ENCODE results near the gene RAB36. TPM values are rescaled to one million over a fixed set of nuclear protein-coding genes. Genes with fewer than 3 reads are reported as not detected.

The RAB36 gene
- total RNA-seq, 2 experiments from 2014 or later: 0.20 to 0.22 TPM

- H3K9me3 Mint-ChIP-seq: no peaks in the 10 kb centered on the region
- intact Hi-C loops (cut with micrococcal nuclease): no loop called here
- ChIA-PET CTCF (no interaction called here), POLR2A (no interaction called here)
- no peak overlapping the region for H3K4me3 Mint-ChIP-seq
- ATAC-seq (no peak), DNase-seq (no peak)
- H3K27ac Mint-ChIP-seq: no peak overlapping the region
- H3K36me3 Mint-ChIP-seq (ENCODE audit: low read depth): no peaks in the 10 kb centered on the region
- no peaks in the 10 kb centered on the region for H3K27me3 Mint-ChIP-seq
- TF ChIP-seq CTCF (IDR thresholded peaks at IDR 0.05): no peak
- no peaks in the 10 kb centered on the region for H3K4me1 Mint-ChIP-seq (ENCODE audit: low read depth)
Measured at GRCh38 chr22:23158516-23159290, 13.4 kb downstream of the RAB36 start.

GRCh38 chr22:23159291-23159630 lies 14.0 kb downstream of the RAB36 start:
- no peak overlapping the region for H3K27ac Mint-ChIP-seq
- H3K9me3 Mint-ChIP-seq: no peaks in the 10 kb centered on the region
- no peaks in the 10 kb centered on the region for H3K36me3 Mint-ChIP-seq (ENCODE audit: low read depth)
- intact Hi-C loops (cut with micrococcal nuclease): no loop called here
- ATAC-seq: no peak
- ChIA-PET POLR2A (no interaction called here), CTCF (no interaction called here)
- no peaks in the 10 kb centered on the region for H3K27me3 Mint-ChIP-seq
- no peak overlapping the region for H3K4me3 Mint-ChIP-seq
- TF ChIP-seq CTCF (IDR thresholded peaks at IDR 0.05): no peak
- H3K4me1 Mint-ChIP-seq (ENCODE audit: low read depth): no peaks in the 10 kb centered on the region
- no peak for DNase-seq

GRCh38 chr22:23161029-23161428 lies 15.8 kb downstream of the RAB36 start:
- no peaks in the 10 kb centered on the region for H3K36me3 Mint-ChIP-seq (ENCODE audit: low read depth)
- DNase-seq (no peak), ATAC-seq (no peak)
- CTCF ChIA-PET: no interaction called here
- H3K4me1 Mint-ChIP-seq (ENCODE audit: low read depth): no peaks in the 10 kb centered on the region
- H3K27ac Mint-ChIP-seq: no peak overlapping the region
- POLR2A ChIA-PET: no interaction called here
- intact Hi-C loops (cut with micrococcal nuclease): no loop called here
- no peak overlapping the region for H3K4me3 Mint-ChIP-seq
- no peaks in the 10 kb centered on the region for H3K9me3 Mint-ChIP-seq
- no peaks in the 10 kb centered on the region for H3K27me3 Mint-ChIP-seq
- TF ChIP-seq CTCF (IDR thresholded peaks at IDR 0.05): no peak

GRCh38 chr22:23161574-23161973 lies 16.3 kb downstream of the RAB36 start:
- no peaks in the 10 kb centered on the region for H3K4me1 Mint-ChIP-seq (ENCODE audit: low read depth)
- TF ChIP-seq CTCF (IDR thresholded peaks at IDR 0.05): no peak
- no peak for ATAC-seq
- intact Hi-C loops (cut with micrococcal nuclease): no loop called here
- H3K9me3 Mint-ChIP-seq: no peaks in the 10 kb centered on the region
- no peaks in the 10 kb centered on the region for H3K27me3 Mint-ChIP-seq
- ChIA-PET CTCF (no interaction called here), POLR2A (no interaction called here)
- no peaks in the 10 kb centered on the region for H3K36me3 Mint-ChIP-seq (ENCODE audit: low read depth)
- no peak overlapping the region for H3K27ac Mint-ChIP-seq
- DNase-seq: no peak
- H3K4me3 Mint-ChIP-seq: no peak overlapping the region

GRCh38 chr22:23163665-23164064 lies 18.4 kb downstream of the RAB36 start:
- Mint-ChIP-seq H3K27ac (no peak overlapping the region), H3K27me3 (no peaks in the 10 kb centered on the region), H3K4me3 (no peak overlapping the region), H3K9me3 (no peaks in the 10 kb centered on the region), H3K4me1 (ENCODE audit: low read depth) (no peaks in the 10 kb centered on the region), H3K36me3 (ENCODE audit: low read depth) (no peaks in the 10 kb centered on the region)
- no peak for ATAC-seq
- intact Hi-C loops (cut with micrococcal nuclease): no loop called here
- ChIA-PET CTCF (interaction anchor here (1.2 to 2.5 kb wide), 2 partner anchors 15 to 127 kb away, joined by 4 to 9 read pairs; no protein-coding TSS in a partner anchor), POLR2A (no interaction called here)
- no peak for TF ChIP-seq CTCF (IDR thresholded peaks at IDR 0.05)
- no peak for DNase-seq

All from activated CD8-positive, alpha-beta T cell treated with anti-CD3 and anti-CD28 coated beads for 36 hours (primary cell).